Measurements from ENCODE around the gene TRIM14. TPM values are rescaled to one million over a fixed set of nuclear protein-coding genes. Genes with fewer than 3 reads are reported as not detected.

The TRIM14 gene
- total and polyA plus RNA-seq, 2 donors (not counting 1 experiment from before 2014, with no cell fraction given), result 22.5 to 23.9 TPM

DNA sequence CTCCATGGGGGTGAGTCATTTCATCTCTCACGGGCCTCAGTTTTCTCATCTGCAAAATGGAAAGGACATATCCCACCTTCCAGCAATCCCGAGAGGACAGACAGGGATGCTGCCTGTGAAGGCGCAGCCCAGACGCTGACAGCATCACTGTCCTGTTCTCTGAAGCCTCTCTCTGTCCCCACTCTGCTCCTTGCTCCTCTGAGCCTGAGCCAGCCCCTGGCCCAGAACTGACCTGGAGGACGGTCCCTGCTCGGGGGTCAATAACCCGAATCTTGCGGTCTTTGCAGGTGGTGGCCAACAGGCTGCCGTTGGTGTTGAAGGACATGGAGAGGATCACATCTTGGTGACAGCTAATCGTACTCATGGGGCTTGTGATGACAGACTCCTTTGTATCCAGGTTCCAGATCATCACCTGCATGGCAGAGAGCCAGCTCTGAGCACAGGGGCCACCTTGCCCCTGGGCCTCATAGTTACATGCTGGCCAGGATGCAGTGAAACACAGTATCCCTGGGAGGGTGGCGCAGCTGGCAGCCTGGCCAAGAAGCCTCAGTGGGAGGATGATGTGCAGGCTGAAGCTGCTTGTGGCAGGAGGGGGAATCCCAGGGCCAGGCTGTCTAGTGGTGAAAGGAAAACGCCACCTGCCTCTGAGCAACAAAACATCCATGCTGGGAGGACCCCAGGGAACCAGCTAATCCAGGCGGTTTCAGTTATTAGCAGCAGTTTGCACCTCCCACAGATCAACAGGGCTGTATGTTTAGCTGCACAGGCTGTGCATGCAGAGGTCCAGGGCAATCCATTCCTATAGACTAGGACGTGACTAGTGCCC is 14.0 kb upstream of the TRIM14 start:
- Histone ChIP-seq H4K20me1 (ENCODE audit: control insufficient read depth, insufficient read depth, low read length, poor library complexity, severe bottlenecking) (no peaks in the 10 kb centered on the region), H3K79me2 (ENCODE audit: control insufficient read depth, insufficient read depth, low read length) (no peaks in the 10 kb centered on the region), H3K27ac (ENCODE audit: low read length in 2 of 2) (no peak overlapping the region), H3K4me1 (ENCODE audit: control insufficient read depth in 2 of 2, insufficient read depth in 2 of 2, low read length in 2 of 2) (peaks cover 18 to 26% of the 10 kb centered on the region in 2 donors), H3K4me3 (ENCODE audit: control extremely low read depth in 1 of 5, extremely low read depth in 1 of 5, insufficient read depth in 1 of 5, low read depth in 2 of 5, low read length in 4 of 5) (no peak overlapping the region), H3K9me3 (ENCODE audit: control extremely low read depth in 1 of 3, control insufficient read depth in 2 of 3, insufficient read depth in 1 of 3, low read length in 2 of 3) (no peaks in the 10 kb centered on the region), H3K27me3 (replicated peaks in 1 of 4; ENCODE audit: control extremely low read depth in 1 of 4, control insufficient read depth in 3 of 4, insufficient read depth in 4 of 4, low read length in 3 of 4) (no peaks in the 10 kb centered on the region), H3K4me2 (replicated peaks; ENCODE audit: low read depth, low read length, poor library complexity, severe bottlenecking) (no peak overlapping the region), H3K36me3 (replicated peaks in 1 of 2; ENCODE audit: control extremely low read depth in 1 of 2, control insufficient read depth in 1 of 2, extremely low read depth in 1 of 2, insufficient read depth in 2 of 2, low read length in 1 of 2) (no peaks in the 10 kb centered on the region), H2AFZ (ENCODE audit: insufficient read depth, low read depth, low read length, poor library complexity, severe bottlenecking) (no peak overlapping the region), H3K9ac (ENCODE audit: low read length) (no peak overlapping the region)
- Mint-ChIP-seq H3K9me3 (ENCODE audit: insufficient read depth) (no peaks in the 10 kb centered on the region), H3K27ac (no peak overlapping the region), H3K27me3 (no peaks in the 10 kb centered on the region), H3K4me1 (peaks cover 32% of the 10 kb centered on the region), H3K4me3 (no peak overlapping the region)
- DNase-seq (no peak), ATAC-seq (ENCODE audit: low read depth) (no peak)
- TF ChIP-seq EZH2 (IDR thresholded peaks at IDR 0.05; ENCODE audit: borderline replicate concordance, insufficient read depth, low read depth, low read length, poor library complexity, severe bottlenecking), result no peak
- TF ChIP-seq, protein P1, sequence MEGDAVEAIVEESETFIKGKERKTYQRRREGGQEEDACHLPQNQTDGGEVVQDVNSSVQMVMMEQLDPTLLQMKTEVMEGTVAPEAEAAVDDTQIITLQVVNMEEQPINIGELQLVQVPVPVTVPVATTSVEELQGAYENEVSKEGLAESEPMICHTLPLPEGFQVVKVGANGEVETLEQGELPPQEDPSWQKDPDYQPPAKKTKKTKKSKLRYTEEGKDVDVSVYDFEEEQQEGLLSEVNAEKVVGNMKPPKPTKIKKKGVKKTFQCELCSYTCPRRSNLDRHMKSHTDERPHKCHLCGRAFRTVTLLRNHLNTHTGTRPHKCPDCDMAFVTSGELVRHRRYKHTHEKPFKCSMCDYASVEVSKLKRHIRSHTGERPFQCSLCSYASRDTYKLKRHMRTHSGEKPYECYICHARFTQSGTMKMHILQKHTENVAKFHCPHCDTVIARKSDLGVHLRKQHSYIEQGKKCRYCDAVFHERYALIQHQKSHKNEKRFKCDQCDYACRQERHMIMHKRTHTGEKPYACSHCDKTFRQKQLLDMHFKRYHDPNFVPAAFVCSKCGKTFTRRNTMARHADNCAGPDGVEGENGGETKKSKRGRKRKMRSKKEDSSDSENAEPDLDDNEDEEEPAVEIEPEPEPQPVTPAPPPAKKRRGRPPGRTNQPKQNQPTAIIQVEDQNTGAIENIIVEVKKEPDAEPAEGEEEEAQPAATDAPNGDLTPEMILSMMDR (IDR thresholded peaks at IDR 0.05), result no peak
- POLR2A ChIA-PET, result no interaction called here
- WGBS (ENCODE audit: insufficient coverage), result 95% methylated on average over 13 of the region's 14 CpGs
- CTCF ChIA-PET, result interaction anchor here (0.9 to 3.1 kb wide), 4 partner anchors 24 to 59 kb away, joined by 3 to 14 read pairs (median 4); no protein-coding TSS in a partner anchor
- intact Hi-C loops (cut with micrococcal nuclease), result no loop called here

- POLR2A ChIA-PET, result interaction anchor here (0.9 kb wide), 1 partner anchor 13 kb away, joined by 3 read pairs; the partner anchor contains the start of gene TRIM14
- peaks cover 32% of the 10 kb centered on the region for H3K4me1 Mint-ChIP-seq
- no peak overlapping the region for H2AFZ ChIP-seq (ENCODE audit: insufficient read depth, low read depth, low read length, poor library complexity, severe bottlenecking)
- no peak for DNase-seq
- no peaks in the 10 kb centered on the region for H3K27me3 ChIP-seq (replicated peaks in 1 of 4; ENCODE audit: control extremely low read depth in 1 of 4, control insufficient read depth in 3 of 4, insufficient read depth in 4 of 4, low read length in 3 of 4)
- 92% methylated on average over 9 of the region's 9 CpGs for WGBS (ENCODE audit: insufficient coverage)
- no peak overlapping the region for H3K4me3 Mint-ChIP-seq
- no peaks in the 10 kb centered on the region for H3K9me3 Mint-ChIP-seq (ENCODE audit: insufficient read depth)
- H3K79me2 ChIP-seq (ENCODE audit: control insufficient read depth, insufficient read depth, low read length), result no peaks in the 10 kb centered on the region
- H3K4me2 ChIP-seq (replicated peaks; ENCODE audit: low read depth, low read length, poor library complexity, severe bottlenecking), result no peak overlapping the region
- H3K4me3 ChIP-seq (ENCODE audit: control extremely low read depth in 1 of 5, extremely low read depth in 1 of 5, insufficient read depth in 1 of 5, low read depth in 2 of 5, low read length in 4 of 5), result no peak overlapping the region
- H3K27ac ChIP-seq (ENCODE audit: low read length in 2 of 2), result no peak overlapping the region
- H3K4me1 ChIP-seq (ENCODE audit: control insufficient read depth in 2 of 2, insufficient read depth in 2 of 2, low read length in 2 of 2), result peaks cover 20 to 30% of the 10 kb centered on the region in 2 donors
- TF ChIP-seq, protein P1 (IDR thresholded peaks at IDR 0.05), result no peak
- TF ChIP-seq EZH2 (IDR thresholded peaks at IDR 0.05; ENCODE audit: borderline replicate concordance, insufficient read depth, low read depth, low read length, poor library complexity, severe bottlenecking), result no peak
- intact Hi-C loops (cut with micrococcal nuclease), result no loop called here
- ATAC-seq (ENCODE audit: low read depth), result no peak
- H3K27ac Mint-ChIP-seq, result no peak overlapping the region
- no peaks in the 10 kb centered on the region for H3K36me3 ChIP-seq (replicated peaks in 1 of 2; ENCODE audit: control extremely low read depth in 1 of 2, control insufficient read depth in 1 of 2, extremely low read depth in 1 of 2, insufficient read depth in 2 of 2, low read length in 1 of 2)
- H4K20me1 ChIP-seq (ENCODE audit: control insufficient read depth, insufficient read depth, low read length, poor library complexity, severe bottlenecking), result no peaks in the 10 kb centered on the region
- H3K9ac ChIP-seq (ENCODE audit: low read length), result no peak overlapping the region
- no peaks in the 10 kb centered on the region for H3K27me3 Mint-ChIP-seq
- H3K9me3 ChIP-seq (ENCODE audit: control extremely low read depth in 1 of 3, control insufficient read depth in 2 of 3, insufficient read depth in 1 of 3, low read length in 2 of 3), result no peaks in the 10 kb centered on the region
- CTCF ChIA-PET, result interaction anchor here (1.3 kb wide), 1 partner anchor 56 kb away, joined by 3 read pairs; no protein-coding TSS in a partner anchor
These were observed 13.1 kb upstream of the TRIM14 start for GRCh38 chr9:98132158-98132557.

Measured in B cell (primary cell).